SIG-M5 (cell line): ENCODE results near the gene SLC2A1.

ENCODE experiments used
- DNase-seq: peaks from one replicate; lab custom pipeline; 2025; lab: John Stamatoyannopoulos, UW

SLC2A1 gene

GRCh38 chr1:42958488-42959319 is at the start of gene SLC2A1:
Gene SLC2A1, minus strand, starts transcription at chr1:42958868. Its CDS starts 217 bp downstream, at chr1:42958651.
- no peak for DNase-seq

GRCh38 chr1:43007377-43008114 is 48.9 kb upstream of the SLC2A1 start:
- DNase-seq = no peak

- DNase-seq = no peak
Measured at GRCh38 chr1:43005460-43006361, 47.0 kb upstream of the SLC2A1 start.

- no peak for DNase-seq
Measured at GRCh38 chr1:43004587-43005459, 46.2 kb upstream of the SLC2A1 start.

GRCh38 chr1:43002766-43003165 is 44.1 kb upstream of the SLC2A1 start:
- no peak for DNase-seq

GRCh38 chr1:43002116-43002515 is 43.4 kb upstream of the SLC2A1 start:
- DNase-seq = no peak

- no peak for DNase-seq
Measured at GRCh38 chr1:43001434-43001833, 42.8 kb upstream of the SLC2A1 start.

GRCh38 chr1:43000271-43000670 is 41.6 kb upstream of the SLC2A1 start:
- no peak for DNase-seq

GRCh38 chr1:42999308-42999707 is 40.6 kb upstream of the SLC2A1 start:
- no peak for DNase-seq

- no peak for DNase-seq
Measured at GRCh38 chr1:42998386-42998785, 39.7 kb upstream of the SLC2A1 start.

GRCh38 chr1:42996384-42996970 is 37.8 kb upstream of the SLC2A1 start:
- no peak for DNase-seq

- no peak for DNase-seq
Measured at GRCh38 chr1:42993502-42994136, 35.0 kb upstream of the SLC2A1 start.

- DNase-seq = no peak
Measured at GRCh38 chr1:42992054-42992571, 33.4 kb upstream of the SLC2A1 start.

GRCh38 chr1:42990757-42991346 is 32.2 kb upstream of the SLC2A1 start:
- DNase-seq = no peak

GRCh38 chr1:42983693-42984092 is 25.0 kb upstream of the SLC2A1 start:
- no peak for DNase-seq

- no peak for DNase-seq
Measured at GRCh38 chr1:42983253-42983652, 24.6 kb upstream of the SLC2A1 start.

GRCh38 chr1:42982641-42983040 is 24.0 kb upstream of the SLC2A1 start:
- no peak for DNase-seq

- no peak for DNase-seq
Measured at GRCh38 chr1:42981871-42982270, 23.2 kb upstream of the SLC2A1 start.

- DNase-seq = no peak
Measured at GRCh38 chr1:42981255-42981805, 22.7 kb upstream of the SLC2A1 start.
